ENCODE measurements around the gene APAF1.

DNA sequence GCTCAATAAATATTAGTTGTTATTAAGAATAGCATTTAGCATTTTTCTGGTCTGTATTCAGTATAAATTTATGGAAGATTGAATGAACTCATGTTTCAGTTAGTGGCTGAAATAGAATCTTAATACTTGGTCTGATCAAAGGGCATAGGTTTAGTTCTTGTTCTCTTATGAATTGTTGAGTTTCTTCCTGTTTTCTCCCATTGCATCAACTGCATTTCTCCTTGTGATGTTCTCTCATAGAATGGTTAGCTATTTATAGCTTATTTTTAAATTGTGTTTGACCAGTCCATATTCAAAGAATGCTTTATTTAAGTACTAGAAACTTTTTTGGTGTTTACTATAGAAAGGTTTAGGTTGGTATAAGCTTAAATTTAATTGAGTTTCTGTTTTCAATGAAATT, 29.8 kb downstream of the APAF1 start:
- no peak for TF ChIP-seq POLR2A (IDR thresholded peaks at IDR 0.05)
- TF ChIP-seq, protein P1, sequence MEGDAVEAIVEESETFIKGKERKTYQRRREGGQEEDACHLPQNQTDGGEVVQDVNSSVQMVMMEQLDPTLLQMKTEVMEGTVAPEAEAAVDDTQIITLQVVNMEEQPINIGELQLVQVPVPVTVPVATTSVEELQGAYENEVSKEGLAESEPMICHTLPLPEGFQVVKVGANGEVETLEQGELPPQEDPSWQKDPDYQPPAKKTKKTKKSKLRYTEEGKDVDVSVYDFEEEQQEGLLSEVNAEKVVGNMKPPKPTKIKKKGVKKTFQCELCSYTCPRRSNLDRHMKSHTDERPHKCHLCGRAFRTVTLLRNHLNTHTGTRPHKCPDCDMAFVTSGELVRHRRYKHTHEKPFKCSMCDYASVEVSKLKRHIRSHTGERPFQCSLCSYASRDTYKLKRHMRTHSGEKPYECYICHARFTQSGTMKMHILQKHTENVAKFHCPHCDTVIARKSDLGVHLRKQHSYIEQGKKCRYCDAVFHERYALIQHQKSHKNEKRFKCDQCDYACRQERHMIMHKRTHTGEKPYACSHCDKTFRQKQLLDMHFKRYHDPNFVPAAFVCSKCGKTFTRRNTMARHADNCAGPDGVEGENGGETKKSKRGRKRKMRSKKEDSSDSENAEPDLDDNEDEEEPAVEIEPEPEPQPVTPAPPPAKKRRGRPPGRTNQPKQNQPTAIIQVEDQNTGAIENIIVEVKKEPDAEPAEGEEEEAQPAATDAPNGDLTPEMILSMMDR (IDR thresholded peaks at IDR 0.05), result no peak
